ENCODE data around the gene GRK3.
"Not testable (repeated sequence)": the region's sequence is repeated elsewhere in the genome, so short reads cannot be mapped to it uniquely, and the experiment has no call there.

Gene GRK3

DNA sequence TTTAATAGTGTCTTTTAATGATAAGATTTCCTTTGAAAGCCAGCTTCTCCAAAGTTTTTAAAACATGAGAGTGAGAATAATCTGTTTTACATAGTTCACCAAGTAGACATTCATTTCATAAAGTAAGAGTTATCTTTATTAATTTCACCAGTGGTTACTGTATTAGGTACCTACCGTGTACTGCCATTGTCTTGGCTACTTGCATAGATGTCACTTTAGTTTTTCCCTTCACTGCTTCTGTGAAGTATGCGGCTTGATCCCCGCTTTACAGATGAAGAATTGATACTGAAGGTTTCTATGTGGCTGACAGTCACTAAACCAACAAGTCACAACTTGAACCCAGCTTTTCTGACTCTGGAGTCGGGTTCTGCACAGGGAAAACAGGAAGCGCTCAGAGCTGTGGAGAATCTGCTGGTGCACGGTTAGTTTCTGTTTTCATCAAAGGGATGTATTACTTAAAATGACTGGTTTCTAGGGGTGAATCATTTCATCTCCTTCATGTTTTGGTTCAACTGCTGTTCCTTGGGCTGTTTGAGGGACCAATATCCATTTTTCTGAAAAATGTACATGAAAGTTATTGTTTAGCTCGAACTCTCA, 138.2 kb downstream of the GRK3 start:
- DNase-seq, result no peak

DNA sequence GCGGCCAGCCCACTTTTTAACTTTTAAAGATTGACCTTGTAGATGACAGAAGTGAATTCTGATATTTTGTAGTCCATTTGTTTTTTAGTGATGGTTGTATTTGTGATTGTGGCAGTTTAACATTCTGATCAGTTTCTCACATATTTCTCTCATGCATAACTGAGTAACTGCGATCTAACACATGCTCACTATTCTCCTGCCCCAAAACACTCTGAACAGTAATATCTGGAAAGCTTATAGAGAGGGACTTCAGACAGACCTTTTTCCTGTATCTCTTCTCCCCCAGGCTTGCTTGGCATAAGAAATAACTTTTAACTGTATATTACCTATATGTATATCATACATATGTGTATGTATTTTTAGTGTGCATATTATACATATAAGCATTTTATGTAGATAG, 140.2 kb downstream of the GRK3 start:
- DNase-seq, result no peak

DNA sequence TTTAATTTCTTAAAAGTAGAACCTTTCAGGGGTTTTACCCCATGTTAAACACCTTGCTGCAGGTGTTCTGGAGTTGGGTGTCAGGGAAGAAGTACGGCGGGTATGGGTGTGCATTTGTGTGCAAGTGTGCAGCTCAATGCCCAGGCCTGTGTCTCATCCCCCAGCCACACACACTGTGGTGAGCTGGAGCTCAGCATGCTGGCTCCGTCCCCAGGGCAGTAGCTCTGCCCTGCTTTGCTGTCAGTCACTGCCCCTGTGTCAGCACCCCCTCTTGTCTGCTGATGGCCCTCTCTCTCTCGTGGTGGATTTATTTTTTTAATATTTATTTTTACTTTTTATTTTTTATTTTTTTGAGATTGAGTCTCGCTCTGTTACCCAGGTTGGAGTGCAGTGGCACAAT, 141.7 kb downstream of the GRK3 start:
- DNase-seq, result no peak

DNA sequence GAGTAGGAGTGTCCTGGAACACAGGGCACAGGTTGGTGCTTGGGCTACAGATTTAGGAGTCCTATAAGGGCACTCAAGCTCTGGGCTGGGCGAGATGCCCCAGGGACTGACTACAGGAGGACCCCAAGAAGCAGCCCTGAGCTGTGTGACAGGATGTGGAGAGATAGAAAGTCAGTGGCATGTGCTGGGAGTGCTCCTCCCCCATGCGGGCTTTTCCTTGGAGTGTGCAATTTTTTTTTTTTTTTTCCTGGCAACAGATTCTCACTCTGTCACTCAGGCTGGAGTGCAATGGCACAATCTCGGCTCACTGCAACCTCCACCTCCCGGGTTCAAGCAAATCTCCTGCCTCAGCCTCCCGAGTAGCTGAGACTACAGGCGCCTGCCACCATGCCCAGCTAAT, 144.0 kb downstream of the GRK3 start:
- DNase-seq, result not testable (repeated sequence)

DNA sequence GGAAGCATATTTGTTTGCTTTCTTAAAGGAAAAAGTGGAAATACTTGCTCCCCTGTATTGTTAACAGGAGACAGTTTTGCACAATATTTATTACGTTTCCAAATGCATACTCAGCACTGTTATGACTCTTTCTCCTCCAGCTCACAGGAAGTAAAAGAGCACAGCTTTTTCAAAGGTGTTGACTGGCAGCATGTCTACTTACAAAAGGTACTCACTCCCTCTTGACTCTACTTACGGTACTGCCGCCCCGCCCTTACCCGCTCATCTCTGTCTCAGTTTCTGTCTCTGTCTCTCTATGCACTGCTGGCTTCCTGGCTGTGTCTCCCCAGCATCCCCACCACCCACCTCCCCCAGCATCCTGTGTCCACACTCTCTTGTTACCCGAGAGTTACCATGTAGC, 145.3 kb downstream of the GRK3 start:
- DNase-seq, result no peak

DNA sequence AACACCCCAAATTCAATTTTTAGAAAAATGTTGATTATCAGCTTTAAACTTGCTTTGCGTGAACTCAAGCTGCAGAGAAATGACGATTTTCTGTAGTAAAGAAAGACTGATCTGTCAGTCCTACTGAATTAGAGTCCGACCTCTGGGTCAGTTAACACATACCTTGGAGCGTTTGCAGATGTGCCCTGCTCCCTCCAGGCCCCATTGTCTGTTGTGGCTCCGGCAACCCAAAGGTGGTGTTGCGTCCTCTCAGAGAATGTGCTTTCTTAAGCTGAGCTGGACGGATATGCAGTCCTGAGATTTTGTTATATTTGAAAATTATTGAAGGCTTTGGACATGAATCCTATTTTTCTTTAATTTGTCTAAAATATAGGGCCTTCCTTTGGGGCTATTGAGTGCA, 146.0 kb downstream of the GRK3 start:
- DNase-seq, result no peak

DNA sequence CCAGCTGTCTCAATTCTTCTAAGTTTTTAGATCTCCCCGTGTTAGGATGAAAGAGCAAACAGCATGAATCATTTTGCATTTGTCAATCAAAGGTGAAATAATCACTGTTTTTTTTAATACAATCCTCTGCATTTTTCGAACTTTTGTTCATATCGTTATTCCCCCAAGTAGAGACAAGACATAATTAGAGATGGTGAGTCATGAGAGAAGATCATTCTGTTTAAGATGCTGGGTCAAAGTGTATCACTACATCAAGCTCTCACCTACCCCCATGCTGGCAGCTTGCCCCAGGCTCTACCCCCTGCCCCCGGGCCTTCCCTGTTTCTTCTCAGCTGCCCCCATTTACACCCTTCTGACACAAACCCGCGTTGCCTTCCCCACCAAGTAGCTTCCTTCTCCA, 147.0 kb downstream of the GRK3 start:
- no peak for DNase-seq

DNA sequence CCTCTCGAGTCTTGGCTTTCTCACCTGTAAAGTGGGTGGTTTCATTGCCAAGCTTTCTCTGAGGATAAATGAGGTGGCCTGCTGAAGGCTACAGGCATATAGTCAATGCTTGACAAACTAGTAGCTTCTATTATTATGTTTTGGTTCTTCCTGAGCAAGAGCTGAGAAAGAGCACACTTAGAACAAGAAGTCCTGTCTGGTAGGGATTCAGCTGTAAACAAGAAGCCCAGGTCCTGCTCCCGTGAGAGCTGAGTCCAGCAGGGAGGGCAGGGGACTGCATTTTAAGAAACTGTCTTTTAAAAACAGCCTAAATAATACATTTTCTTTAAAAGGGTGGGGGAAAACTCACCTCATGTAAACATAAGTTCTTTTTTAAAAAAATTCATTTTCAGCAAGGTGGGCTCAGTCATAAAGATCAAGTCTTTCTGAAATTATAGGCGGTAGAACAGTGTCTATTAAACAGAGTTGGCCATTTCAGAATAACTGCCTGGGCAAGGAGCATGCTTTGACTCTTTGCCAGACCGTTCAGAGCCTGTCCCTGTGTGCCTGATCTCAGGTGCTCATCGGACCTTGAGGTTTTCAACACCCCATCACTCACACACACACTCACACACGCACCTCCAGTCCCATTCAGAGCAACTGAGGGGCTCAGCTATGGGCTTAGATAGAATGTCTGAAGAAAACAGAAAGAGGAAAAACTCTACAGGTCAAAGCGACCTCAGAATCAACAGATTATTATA, 148.4 kb downstream of the GRK3 start:
- no peak for DNase-seq

DNA sequence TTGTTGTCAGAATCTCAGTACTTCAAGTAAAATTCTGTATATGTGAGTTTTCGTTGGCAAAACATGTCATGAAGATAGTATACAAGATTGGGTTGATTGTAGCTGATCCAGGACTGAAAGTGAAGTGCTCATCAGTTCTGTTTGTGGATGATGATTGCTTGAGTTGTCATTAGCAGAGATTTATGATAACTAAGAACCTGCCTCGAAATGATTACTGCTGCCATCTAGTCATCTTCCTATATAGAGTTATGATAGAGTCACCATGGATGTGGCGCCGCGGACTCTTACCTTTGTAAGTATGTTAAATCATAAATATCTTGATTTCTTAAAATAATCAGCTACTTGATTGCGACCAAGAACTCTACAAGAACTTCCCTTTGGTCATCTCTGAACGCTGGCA, 149.6 kb downstream of the GRK3 start:
- DNase-seq, result no peak

DNA sequence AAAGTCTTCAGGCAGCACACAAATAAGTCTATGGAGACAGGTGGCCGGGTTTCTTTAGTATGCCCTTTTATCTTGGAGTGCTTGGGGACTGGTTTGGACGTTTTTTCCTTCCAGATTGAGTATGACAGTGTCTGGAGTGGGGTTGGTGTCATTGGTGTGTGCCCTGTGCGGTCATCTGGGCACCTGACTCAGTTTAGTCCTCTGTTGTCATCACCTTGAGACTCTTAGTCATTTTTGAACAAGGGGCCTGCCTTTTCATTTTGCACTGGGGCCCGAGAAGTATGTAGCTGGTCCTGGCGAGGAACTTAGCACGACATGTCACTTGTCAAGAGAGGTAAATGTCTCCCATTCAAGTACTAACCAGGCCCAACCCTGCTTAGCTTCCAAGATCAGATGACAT, 150.3 kb downstream of the GRK3 start:
- DNase-seq, result no peak

DNA sequence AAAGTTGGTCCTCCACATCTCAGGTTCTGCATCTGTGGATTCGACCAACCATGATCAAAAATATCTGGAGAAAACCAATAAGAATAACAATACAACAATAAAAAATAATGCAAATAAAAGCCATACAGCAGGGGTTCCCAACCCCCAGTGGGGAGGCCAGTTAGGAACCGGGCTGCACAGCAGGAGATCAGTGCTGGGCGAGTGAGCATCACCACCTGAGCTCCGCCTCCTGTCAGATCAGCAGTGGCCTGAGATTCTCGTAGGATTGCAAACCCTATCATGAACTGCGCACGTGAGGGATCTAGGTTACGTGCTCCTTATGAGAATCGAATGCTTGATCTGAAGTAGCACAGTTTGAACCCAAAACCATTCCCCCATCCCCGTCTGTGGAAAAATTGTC, 152.2 kb downstream of the GRK3 start:
- no peak for DNase-seq

DNA sequence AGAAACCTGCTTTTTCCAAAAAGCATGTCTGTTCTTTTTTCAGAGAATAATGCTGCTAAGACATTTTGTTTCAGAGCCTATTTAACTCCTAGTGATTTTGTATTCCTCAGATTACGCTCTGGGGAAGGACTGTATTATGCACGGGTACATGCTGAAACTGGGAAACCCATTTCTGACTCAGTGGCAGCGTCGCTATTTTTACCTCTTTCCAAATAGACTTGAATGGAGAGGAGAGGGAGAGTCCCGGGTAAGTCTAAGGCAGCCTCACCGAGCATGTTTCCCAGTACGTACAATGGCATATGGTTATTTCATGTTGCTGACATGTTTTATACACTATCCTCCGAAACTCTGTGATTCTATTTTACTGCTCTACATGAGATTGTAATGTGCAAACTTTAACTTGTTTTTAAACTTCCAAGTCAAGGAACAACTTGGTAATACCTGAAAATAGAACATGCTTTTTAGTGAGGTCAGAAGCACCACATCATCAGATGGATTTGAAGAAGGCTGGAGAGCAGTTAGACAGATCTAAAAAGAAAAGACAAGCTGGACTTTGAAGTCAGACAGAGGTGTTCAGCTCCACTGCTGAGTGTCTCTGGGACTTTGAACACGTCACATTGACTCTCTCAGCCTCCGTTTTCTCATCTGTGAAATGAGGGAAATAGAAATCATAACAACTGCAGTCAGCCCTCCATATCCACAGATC, 153.8 kb downstream of the GRK3 start:
- DNase-seq, result no peak

DNA sequence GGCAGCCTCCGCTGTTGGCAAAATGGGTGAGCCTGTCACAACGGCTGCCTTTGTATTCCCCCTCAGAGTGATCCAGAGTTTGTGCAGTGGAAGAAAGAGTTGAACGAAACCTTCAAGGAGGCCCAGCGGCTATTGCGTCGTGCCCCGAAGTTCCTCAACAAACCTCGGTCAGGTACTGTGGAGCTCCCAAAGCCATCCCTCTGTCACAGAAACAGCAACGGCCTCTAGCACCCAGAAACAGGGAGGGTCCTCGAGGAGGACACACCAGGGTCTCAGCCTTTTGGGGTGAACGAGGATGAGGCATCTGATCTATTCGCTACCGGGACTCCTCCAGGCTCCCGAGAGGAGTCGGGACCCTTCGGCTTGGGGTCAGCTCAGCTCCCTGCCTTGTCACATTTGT, 157.7 kb downstream of the GRK3 start:
- no peak for DNase-seq

DNA sequence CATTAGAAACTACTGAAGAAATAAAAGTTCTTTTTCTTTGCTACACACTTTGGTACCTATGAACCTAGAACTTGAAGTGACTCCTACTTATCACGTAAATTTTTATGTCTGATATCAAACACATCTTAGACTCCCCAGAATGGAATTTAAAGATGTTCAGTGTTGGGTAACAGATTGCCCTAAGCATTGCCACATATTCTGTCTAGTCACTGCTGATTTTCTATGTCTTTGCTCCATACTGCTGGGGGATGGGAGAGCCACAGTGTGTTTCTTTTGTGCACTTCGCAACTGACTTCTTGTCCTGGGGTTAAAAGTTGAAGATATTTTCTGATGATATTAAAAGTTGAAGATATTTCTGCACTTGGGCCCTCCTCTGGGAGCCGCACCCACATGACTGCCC, 158.2 kb downstream of the GRK3 start:
- no peak for DNase-seq

DNA sequence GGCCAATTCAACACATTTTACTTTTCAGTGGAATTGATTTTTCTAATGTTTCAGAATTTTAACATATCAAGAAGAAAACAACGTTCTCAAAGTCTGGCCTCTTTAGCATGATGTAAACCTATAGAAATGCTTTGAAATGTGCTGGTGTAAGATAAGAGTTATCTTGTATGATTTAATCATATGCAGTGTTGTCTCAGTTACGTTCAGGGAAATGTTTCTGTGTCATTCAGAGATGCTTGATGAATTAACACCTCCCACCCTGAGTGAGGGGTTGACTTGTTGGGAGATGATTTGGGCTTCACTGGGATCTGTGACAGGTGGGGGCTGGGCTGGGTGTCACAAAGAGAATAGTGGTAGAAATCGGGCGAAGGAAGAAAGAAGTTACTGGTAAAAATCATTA, 161.8 kb downstream of the GRK3 start:
- no peak for DNase-seq

DNA sequence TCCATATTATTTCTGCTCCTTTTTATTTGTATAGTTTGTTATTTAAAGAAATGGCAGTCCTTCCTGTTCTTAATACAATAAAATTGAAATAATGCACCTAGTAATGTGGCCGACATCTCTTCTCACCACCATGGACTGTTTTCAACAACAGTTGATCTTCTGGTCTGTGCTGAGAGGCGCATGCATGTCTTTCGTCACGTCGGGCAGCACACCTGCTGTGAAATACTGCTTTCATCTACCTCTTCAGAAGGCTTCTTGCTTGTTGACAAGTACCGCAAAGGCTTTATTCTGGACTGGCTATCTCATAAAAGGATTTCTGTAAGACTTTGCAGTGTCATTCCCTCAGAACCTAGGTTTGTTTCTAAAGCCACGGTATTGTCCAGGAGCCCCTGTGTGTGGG, 163.6 kb downstream of the GRK3 start:
- DNase-seq, result no peak

DNA sequence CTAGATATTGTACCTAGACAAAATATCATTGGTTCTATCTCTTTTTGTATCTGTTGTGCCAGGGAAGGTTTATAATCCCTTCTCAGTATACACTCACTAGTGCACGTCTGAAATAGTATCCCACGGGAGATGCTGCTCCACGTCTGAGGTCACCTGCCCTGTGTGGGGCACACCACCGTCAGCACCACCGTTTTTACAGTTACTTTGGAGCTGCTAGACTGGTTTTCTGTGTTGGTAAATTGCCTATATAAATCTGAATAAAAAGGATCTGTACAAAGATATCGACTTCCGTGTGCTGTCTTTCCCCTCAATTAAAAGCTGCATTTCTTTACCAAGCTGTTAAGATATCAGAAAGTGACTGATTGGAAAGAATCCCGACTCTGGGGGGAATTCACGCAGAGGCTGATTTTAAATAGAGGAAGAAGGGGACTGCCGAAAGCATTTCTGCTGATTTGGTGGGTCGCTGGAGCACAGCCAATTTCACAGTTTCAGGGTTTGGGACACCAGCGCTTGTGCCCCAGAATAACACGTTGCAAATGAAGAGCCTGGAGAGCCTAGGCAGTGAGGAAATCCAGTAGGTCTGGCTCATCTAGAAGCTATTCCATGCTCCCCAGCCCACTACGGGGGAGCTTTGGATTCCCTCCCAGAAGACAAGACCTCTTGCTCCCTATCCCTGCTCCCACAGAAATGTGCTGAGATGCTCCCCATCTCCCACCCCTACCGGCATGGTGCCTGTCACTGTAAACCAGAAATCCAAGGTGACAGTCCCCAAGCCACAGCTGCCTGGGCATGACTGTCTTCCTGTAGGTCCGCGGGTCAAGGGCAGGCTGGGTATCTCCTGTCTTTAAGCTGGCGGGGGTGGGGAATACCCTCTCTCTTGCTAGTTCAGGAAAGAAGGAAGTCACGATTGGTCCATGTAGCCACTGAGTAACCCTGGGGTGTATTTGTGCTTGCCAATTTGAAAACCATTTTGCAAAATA, 164.8 kb downstream of the GRK3 start:
- no peak for DNase-seq

DNA sequence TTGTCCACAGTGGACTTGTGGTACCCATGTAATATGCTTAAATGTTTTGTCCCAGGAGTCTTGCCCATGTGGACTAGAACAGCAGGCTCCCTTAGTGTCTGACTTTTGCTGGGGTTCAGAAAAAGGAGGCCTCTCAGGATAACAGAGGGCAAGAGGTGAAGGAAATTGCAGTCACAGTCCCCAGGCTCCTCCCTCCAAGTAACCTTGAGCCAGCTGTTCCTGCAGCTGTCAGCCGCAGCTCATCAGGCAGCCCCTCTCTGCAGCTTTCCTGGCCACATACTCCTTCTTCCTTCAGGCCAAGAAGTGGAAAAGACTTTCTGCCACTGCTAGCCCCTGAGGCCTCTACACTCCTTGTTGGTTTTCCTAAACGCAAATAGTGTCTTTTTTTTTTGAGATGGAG, 171.2 kb downstream of the GRK3 start:
- DNase-seq, result no peak

DNA sequence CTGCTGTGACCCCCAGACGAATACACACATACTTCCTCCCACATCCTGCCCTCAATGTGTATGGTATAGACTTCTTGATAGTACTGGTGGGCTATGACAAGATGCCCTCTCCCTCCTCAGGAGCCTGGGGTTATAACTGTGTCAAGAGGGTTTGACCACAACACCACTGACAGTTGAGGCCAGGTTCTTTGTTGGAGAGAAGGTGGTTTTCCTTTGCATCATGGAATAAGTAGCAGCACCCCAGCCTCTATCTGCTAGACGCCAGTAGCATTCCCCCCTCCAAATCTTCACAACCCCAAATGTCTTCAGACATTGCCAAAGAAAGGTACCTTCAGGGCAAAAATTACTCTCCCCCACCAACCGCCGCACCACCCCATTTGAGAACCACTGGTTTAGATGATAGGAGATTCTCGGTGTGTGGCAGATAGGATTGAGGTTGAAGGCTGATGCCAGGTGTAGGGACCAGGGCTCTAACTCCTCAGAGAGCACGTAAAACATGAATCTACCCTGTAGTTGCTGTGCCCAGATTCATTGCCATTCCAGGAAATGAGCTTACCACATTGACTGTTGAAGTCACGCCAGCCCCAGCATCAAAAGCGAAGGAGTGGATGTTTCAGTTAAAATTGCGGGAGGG, 172.0 kb downstream of the GRK3 start:
- DNase-seq, result no peak

DNA sequence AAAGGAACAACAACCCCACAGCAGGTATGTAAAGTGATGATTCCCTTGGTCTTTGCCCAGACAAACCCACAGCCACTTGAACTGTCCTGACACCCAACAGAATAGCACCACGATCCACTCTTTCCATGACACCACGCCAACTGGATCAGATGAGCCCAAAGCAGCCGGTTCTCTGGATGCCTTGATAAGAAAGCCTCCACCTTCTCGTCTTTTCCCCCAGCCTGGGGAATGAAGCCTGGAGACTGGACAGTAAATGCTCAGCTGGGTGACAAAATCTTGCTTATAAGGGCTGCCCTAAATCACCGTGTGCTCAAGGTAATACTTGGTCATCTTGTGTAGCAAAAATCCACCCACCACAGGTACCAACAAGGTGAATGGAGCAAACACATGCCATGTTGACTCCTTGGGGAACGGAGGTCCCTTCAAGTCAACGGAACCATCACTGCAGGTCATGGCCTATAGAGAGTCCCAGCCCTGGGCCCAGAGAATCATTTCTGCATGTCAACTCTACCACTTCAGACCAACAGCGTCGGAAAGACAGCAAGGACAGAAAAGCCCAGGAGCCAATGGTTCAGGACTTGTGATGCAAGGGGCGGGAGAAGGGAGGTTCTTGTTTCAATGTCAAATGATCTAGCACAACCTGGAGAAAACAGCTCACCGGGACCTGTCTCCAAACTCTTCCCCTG, 175.3 kb downstream of the GRK3 start:
- no peak for DNase-seq

DNA sequence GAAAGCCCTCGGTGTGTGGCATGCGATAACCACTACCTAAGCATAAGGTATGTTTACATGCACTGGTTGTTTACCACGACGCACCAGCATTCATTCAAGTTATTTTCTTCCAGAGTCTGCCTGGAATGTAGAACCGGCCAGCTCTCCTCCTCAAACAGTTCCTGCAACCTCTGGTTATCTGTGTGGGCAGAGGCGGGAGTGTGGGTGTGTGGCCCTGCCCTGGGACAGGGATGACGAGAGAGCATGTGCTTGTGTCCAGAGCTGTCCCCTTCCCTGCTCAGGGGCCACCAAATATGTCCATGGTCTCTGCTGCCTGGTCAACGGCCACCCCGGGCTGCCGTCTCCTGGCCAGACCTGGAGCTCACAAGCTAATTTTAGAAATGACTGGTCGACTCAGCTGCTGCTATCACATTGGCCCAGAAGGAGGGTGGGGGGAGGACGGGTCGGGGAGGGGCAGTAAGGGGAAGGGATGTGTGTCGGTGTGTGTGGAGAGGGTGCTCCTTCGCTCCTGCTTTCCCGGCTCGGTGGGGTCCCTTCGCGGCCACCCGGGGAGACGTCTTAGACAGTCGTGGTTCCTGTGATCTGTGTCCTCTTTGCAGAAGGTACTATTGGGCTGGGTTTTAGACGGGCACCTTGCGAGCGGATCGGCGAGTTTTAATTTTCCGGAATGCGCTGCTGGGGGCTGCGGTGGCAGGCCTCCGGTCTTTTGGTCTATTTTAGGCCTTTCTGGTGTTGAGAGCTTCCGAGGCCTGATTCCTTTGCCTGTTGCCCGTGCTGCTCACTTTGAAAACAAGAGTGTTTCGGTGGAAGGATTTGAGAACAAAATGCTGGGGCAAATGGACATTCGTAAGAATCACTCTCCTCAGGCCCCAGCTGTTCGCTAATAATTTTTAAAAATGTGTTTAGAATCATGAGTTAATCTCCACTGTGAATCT, 177.5 kb downstream of the GRK3 start, which contains the start of gene MYO18B:
Gene MYO18B, plus strand, starts transcription at position 497 of the 935 bp plus-strand sequence. CDS start 18,905 bp downstream, outside the sequence.
- DNase-seq, result no peak
